Measurements from ENCODE around the gene BICRA.
"Not testable (repeated sequence)": the region's sequence is repeated elsewhere in the genome, so short reads cannot be mapped to it uniquely, and the experiment has no call there.

Gene BICRA

DNA sequence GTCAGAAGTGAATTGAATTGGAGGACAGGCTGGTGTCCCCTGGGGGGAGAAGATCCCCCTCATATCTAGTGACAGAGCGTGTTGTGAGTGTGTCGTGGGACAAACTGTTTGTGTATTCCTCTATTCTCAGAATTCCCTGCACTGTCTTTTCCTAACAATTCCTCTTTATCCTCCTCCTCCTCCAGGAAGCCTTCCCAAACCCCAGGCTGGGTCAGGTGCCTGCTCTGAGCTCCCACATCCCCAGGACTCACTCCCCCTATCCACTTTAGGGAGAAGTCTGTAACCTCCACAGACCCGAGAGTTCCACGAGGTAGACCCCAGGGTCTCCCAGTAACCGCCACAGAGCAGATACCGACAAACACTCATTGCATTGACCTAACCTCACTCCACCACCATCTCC lies 15.1 kb upstream of the BICRA start:
- no peak overlapping the region for H3K4me3 Mint-ChIP-seq
- H3K36me3 Mint-ChIP-seq (ENCODE audit: low read depth) = no peaks in the 10 kb centered on the region
- H3K27ac Mint-ChIP-seq = no peak overlapping the region
- peaks cover 9% of the 10 kb centered on the region for H3K4me1 Mint-ChIP-seq (ENCODE audit: low read depth)
- no peaks in the 10 kb centered on the region for H3K27me3 Mint-ChIP-seq
- no peaks in the 10 kb centered on the region for H3K9me3 Mint-ChIP-seq
- DNase-seq = no peak

DNA sequence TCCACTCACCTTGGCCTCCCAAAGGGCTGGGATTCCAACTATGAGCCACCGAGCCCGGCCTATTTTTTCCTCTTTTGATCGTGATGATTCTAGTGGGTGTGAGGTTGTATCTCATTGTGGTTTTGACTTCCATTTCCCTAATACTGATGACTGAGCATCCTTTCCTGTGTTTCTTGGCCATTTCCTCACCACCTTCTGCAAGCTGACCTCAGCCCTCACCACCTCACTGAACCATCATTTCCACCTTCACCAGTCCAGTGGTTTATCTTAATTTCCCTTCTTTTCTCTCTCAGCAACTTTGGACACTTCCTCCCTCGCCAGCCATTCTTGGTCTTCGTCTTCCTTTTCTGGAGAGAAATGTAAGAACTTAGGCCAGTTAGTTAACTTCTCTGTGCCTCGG lies 13.0 kb upstream of the BICRA start:
- Mint-ChIP-seq H3K4me3 (no peak overlapping the region), H3K4me1 (ENCODE audit: low read depth) (peaks cover 25% of the 10 kb centered on the region), H3K27ac (peak overlapping the region; percentile 3), H3K9me3 (no peaks in the 10 kb centered on the region), H3K27me3 (no peaks in the 10 kb centered on the region), H3K36me3 (ENCODE audit: low read depth) (peaks cover 1% of the 10 kb centered on the region)
- DNase-seq = no peak

DNA sequence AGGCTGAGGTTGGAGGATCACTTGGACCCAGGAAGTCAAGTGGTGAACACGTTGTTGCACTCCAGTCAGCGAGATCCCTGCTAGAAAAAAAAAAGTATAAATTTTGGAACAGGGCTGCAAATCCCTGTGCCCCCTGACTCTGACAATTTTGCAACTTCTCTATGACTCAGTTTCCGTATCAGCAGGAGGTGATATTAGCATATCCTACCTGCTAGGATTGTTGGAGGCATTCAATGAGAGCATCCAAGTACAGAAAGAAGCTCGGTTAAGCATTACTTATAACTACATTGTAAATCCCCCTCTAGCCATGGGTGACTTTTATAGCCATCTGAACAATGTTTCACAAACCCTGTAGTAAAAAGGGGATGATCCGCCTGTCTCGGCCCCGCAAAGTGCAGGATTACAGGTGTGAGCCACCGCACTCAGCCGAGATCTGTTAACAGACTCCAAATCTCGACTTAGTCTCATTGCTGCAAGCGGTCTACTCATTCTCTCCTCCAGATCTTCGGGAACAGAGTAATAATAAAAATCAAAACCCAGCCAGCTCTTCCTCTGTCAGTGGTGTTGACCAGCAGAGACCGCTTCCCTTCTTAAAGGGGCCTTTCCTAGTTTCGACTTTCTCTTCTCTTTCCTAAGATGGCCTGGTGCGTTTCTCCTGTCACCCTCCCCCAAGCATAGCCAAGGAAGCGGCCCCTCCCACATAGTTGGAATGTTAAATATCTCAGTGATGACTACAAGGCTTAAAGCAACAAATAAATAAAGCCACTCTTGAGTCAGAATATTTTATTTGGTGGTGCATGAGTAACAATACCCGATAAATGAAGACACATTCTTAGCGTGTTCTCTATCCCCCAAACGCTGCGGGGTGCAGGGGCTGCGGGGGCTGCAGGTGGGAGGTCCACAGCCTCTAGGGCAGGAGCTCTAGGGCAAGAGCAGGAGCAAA lies 10.3 kb upstream of the BICRA start:
- H3K27me3 Mint-ChIP-seq = no peaks in the 10 kb centered on the region
- peak overlapping the region; percentile 87 for H3K4me3 Mint-ChIP-seq
- H3K36me3 Mint-ChIP-seq (ENCODE audit: low read depth) = peaks cover 1% of the 10 kb centered on the region
- peaks cover 29% of the 10 kb centered on the region for H3K4me1 Mint-ChIP-seq (ENCODE audit: low read depth)
- no peak overlapping the region for H3K27ac Mint-ChIP-seq
- DNase-seq = no peak
- H3K9me3 Mint-ChIP-seq = no peaks in the 10 kb centered on the region

DNA sequence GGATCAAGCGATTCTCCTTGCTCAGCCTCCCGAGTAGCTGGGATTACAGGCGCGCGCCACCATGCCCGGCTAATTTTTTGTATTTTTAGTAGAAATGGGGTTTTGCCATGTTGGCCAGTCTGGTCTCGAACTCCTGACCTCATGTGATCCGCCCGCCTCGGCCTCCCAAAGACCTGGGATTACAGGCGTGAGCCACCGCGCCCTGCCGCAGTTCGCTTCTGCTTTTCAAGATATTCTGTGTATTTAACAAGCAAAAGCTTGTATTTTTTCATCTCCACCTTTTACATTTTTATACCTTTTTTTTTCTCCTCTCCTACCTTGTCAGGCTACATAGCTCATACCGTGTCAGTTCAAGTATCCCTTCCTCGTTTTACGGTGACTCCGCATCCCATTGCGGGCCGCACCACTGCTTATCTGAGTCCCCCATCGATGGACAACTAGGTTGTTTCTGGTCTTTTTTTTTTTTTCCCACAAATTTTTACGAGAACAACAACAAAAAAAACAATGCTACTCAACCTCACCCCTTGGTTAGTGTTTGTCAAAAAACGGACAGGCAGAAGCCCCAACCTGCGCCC lies 9.2 kb upstream of the BICRA start:
- not testable (repeated sequence) for H3K9me3 Mint-ChIP-seq; H3K27me3 Mint-ChIP-seq; DNase-seq; H3K36me3 Mint-ChIP-seq (ENCODE audit: low read depth)
- peak overlapping the region; percentile 92 for H3K27ac Mint-ChIP-seq
- H3K4me1 Mint-ChIP-seq (ENCODE audit: low read depth) = peaks cover 37% of the 10 kb centered on the region
- peak overlapping the region; percentile 87 for H3K4me3 Mint-ChIP-seq

DNA sequence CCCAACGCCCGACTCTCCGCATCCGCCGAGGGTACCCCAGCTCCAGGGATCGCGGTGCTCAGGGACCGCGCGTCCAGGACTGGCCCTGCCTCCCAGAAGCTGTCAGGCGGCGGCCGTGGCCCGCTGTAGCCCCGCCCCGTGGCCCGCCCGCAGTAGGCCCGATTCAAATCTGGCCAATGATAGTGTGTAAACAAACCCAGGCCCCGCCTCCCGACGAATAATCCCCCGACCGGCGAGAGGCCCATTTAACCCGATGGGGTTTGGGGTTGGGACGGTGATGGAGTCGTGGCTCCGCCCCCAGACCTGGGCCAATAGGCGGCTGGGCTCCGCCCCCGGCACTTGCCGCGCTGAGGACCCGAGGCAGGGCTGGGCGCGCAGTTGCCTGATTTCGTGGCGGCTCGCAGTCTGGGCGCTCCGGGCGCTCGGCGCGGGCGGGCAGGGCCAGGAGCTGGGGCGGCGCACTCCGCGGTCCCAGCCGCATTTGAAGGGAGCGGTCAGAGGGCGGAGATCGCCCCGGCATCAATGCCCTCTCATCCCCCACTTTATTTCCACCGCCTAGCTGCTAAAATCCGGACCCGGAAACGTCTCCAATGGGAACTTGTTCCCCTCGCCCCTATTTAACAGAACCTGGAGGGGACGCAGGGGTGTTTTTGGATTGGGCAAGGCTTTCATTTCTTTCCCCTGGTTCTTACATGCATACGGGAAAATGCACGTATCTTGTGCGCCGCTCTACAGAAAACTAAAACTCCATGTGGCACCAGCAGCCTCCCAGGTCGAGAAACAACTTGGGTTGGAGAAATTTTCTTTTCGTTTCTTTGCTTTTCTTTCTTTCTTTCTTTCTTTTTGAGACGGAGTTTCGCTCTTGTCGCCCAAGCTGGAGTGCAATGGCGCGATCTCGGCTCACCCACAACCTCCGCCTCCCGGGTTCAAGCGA lies 8.4 kb upstream of the BICRA start:
- Mint-ChIP-seq H3K27ac (peak overlapping the region; percentile 92), H3K27me3 (no peaks in the 10 kb centered on the region), H3K4me1 (ENCODE audit: low read depth) (peaks cover 37% of the 10 kb centered on the region), H3K9me3 (no peaks in the 10 kb centered on the region), H3K36me3 (ENCODE audit: low read depth) (peaks cover 1% of the 10 kb centered on the region), H3K4me3 (peak overlapping the region; percentile 87)
- DNase-seq = peak; percentile 99

DNA sequence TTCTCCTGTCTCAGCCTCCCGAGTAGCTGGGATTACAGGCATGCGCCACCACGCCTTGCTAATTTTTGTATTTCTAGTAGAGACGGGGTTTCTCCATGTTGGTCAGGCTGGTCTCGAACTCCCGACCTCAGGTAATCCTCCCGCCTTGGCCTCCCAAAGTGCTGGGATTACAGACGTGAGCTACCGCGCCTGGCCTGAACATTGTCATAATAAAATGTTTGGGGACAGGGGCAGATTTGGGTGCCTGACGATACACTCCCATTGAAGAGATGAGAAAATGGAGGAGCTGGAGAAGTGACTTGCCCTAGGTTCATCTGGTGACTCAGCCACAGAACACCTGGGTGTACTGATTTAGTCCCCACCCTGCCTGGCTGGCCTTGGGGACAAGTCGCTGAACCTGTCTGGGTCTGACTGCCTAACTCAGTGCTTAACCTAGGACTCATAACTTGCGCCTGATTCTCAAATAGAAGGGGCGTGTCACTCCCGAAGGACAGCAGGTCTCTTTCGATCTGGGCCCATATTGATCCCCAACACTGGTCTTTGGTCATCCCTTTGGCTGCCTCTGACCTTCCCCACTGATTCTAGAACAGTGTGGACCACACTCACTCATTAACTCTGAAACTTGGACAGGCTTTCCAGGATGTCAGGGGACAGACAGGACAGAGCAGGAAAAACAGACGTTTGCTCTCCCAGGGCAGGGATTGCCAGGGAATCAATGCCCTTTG lies 7.6 kb upstream of the BICRA start:
- Mint-ChIP-seq H3K27me3 (no peaks in the 10 kb centered on the region), H3K4me1 (ENCODE audit: low read depth) (peaks cover 33% of the 10 kb centered on the region), H3K27ac (peak overlapping the region; percentile 89), H3K9me3 (no peaks in the 10 kb centered on the region), H3K4me3 (peak overlapping the region; percentile 87), H3K36me3 (ENCODE audit: low read depth) (peaks cover 1% of the 10 kb centered on the region)
- DNase-seq = no peak

DNA sequence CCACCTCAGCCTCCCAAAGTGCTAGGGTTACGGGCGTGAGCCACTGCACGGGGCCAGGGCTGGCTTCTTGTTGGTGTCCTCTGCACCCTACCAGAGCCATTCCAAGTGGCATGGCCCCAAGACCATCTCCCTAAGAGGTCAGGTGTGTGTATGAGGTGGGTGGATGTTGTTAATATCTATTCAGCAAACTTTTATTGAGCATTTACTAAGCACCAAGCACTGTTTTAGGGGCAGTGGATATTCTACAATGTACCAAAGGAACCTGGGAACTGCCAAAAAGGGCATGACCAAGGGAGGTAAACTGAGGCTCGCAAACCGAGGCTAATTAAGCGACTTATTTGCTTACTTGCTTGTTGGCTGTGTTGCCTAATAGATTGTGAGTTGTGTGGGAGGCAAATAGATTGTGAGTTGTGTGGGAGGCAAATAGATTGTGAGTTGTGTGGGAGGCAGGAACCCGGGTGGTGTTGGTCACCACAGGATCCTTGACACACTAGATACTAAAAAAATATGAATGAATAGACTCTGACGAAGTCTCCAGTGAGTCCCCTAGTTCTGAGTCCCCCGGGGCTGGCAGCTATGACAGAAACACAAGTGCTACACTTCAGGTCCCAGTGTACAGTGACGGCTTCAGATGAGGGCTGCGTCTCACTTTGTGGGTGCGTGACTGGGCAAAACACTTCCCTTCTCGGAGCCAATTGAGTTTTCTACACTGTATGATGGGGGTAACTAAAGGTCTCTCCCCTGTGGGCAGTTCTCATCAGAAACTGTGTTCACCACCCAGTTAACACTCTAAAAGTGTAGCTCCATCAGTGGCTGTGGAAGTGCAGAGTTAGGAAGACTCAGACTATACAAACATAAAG lies 5.0 kb upstream of the BICRA start:
- Mint-ChIP-seq H3K27ac (no peak overlapping the region), H3K4me1 (ENCODE audit: low read depth) (peaks cover 36% of the 10 kb centered on the region), H3K4me3 (no peak overlapping the region)

DNA sequence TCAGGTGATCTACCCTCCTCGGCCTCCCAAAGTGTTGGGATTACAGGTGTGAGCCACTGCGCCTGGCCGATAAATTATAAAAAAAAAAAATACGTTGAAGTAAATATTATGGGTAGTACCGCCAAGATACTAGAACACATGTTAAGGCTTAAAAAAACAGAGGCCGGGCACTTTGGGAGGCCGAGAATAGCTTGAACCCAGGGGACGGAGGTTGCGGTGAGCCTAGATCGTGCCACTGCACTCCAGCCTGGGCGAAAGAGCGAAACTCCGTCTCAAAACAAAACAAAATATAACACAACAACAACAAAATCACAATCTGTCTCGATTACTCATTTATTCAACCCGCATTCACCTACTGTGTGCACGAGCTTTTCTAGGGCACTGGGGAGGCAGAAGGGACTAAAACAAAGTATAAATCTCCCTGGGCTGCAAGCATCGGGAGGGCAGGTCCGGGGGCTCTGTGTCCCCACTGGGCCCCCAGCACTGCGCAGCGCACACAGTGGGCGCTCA lies 1.3 kb upstream of the BICRA start:
- Mint-ChIP-seq H3K36me3 (ENCODE audit: low read depth) (peaks cover 14% of the 10 kb centered on the region), H3K27ac (peak overlapping the region; percentile 93), H3K4me3 (peak overlapping the region; percentile 86), H3K4me1 (ENCODE audit: low read depth) (peaks cover 35% of the 10 kb centered on the region), H3K27me3 (no peaks in the 10 kb centered on the region), H3K9me3 (no peaks in the 10 kb centered on the region)
- no peak for DNase-seq

More for the DNA sequence above, 5.0 kb upstream of the BICRA start:
- Mint-ChIP-seq H3K9me3 (no peaks in the 10 kb centered on the region), H3K27me3 (no peaks in the 10 kb centered on the region), H3K36me3 (ENCODE audit: low read depth) (peaks cover 11% of the 10 kb centered on the region)
- no peak for DNase-seq

DNA sequence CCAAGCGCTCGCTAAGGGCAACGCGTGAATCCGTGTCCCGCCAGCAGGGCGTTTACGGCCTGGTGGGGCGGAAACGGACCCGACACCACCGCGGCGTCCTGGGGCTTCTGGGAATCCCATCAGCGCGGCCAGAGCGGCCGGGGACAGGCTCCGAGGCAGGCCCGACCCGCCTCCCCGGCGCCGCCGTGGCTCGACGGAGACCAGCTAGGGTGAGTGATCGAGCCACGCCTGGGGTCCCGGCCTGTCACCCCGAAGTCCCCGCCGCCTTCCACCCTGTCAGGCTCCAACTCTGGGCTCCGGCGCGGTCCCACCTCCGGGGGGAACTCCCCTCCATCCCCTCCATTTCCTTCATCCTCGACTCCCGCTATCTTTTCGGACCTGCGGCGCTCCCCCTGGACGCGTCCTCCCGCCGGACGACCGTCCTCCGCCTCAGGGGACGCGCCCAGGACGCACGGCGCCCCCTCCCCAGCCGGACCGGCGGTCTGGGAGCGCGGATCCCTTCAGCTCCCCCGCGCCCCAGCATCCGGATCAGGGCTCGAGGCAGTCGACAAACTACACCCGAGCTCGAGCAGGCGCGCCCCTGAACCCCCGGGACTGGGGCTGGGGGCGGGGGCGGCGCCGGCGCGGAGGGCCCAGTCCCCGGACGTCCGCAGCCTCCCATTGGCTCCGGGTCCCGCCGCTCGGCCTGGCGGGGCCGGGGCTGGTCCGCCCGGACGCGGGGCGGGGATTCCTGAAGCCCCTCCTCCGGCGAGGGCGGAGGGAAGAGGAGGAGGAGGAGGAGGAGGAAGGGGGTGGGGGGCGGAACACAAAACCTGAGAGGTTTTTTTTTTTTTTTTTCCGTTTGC lies 638 bp upstream of the BICRA start:
- no peaks in the 10 kb centered on the region for H3K9me3 Mint-ChIP-seq
- H3K4me1 Mint-ChIP-seq (ENCODE audit: low read depth) = peaks cover 36% of the 10 kb centered on the region
- no peaks in the 10 kb centered on the region for H3K27me3 Mint-ChIP-seq
- H3K27ac Mint-ChIP-seq = peak overlapping the region; percentile 93
- peaks cover 14% of the 10 kb centered on the region for H3K36me3 Mint-ChIP-seq (ENCODE audit: low read depth)
- peak overlapping the region; percentile 86 for H3K4me3 Mint-ChIP-seq
- DNase-seq = peak; percentile 99

DNA sequence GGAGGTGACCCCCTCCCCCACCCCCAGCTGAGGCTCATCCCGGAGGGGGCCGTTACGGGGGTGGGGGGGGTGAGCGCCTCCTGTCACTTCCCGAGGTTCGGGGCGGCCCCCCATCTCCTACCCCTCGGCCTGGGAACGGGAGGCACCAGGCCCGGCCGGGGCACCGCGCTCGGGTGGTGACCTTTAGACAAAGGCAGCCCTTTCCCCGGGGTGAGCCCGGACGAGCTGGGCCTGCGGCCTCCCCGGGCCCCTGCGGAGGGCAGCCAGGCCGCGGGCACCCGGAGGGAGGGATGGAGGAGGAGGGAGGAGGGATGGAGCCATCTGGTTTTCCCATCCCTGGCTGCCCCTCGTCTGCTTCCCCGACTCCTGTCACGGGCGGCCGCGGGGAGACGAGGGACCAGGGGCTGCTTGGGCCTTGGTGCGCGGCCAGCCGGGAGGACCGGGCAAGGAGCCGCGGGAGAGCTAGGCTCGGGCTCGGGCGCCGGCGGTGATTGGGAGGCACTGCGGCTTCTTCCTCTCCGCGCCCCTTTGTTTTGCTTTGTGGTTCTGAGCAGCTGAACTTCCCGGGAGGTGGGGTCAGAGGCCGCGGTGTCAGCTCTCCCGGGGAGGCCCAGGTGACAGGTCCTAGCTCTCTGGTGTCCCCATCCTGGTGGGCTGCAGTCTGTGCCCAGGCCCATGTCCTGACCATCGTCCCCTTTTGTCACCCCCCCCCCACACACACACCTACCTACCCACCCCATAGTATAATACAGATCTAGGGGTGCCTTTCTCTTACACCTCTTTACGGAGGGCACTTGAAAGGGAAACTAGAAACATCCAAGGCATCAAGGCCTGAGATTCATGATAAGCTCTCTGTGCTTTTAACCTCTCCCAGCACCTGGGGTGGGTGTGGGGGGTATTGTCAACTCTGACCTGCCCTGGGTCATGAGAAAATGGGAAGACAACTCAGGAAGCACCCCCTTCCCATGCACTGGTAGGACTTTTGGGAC lies 1.3 kb downstream of the BICRA start:
- Mint-ChIP-seq H3K9me3 (no peaks in the 10 kb centered on the region), H3K27me3 (no peaks in the 10 kb centered on the region), H3K4me3 (peak overlapping the region; percentile 75), H3K27ac (peak overlapping the region; percentile 84), H3K36me3 (ENCODE audit: low read depth) (peaks cover 21% of the 10 kb centered on the region), H3K4me1 (ENCODE audit: low read depth) (peaks cover 36% of the 10 kb centered on the region)
- peak; percentile 57 for DNase-seq

DNA sequence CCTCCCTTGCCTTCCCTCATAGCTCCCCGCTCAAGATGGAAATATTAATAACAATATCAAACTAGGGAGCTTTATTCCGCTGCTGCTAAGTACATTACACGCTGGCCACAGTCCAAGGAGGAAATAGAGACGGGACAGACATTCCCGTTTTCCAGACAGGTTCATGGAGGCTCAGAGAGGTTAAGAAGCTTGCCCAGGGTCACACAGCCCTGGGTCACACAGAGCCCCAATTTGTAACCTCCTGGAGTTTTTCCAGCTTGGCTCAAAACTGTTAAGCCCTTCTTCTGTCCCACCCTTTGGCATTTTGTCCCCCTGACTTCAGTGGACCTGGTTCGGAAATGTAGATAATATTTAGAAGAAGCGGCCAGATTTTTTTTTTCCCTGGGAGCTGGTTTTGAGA lies 2.0 kb downstream of the BICRA start:
- H3K27me3 Mint-ChIP-seq = no peaks in the 10 kb centered on the region
- DNase-seq = no peak
- no peaks in the 10 kb centered on the region for H3K9me3 Mint-ChIP-seq
- peak overlapping the region; percentile 75 for H3K4me3 Mint-ChIP-seq
- peak overlapping the region; percentile 84 for H3K27ac Mint-ChIP-seq
- peaks cover 43% of the 10 kb centered on the region for H3K4me1 Mint-ChIP-seq (ENCODE audit: low read depth)
- H3K36me3 Mint-ChIP-seq (ENCODE audit: low read depth) = peaks cover 23% of the 10 kb centered on the region

All from activated T-cell treated with anti-CD3 and anti-CD28 coated beads, Interleukin-2, amount 50 U/mL, for 24 hours (primary cell).